A673 (cell line): ENCODE data around the gene CMTM5. TPM values are rescaled to one million over a fixed set of nuclear protein-coding genes. Genes with fewer than 3 reads are reported as not detected.

ENCODE experiments used
- BruUV-seq: library from RNA; stranded (reverse); fragments of 400-500 nt; replicated peaks from 2 replicates; lab custom pipeline; 2021; lab: Mats Ljungman, UMichigan
- CTCF ChIA-PET: fragments of 300-600 bp; sonication (Branson Sonifier 250); formaldehyde crosslinking; loops from one replicate; lab custom pipeline; 2022; ENCODE audit warnings: antibody characterized with exemption; lab: Charles Lee
- POLR2A ChIA-PET: fragments of 300-600 bp; sonication (Branson Sonifier 250); formaldehyde crosslinking; loops from one replicate; lab custom pipeline; 2022; ENCODE audit warnings: antibody characterized with exemption; ENCODE audit not compliant: low non-redundant PET; lab: Charles Lee
- DNase-seq: peaks from one replicate; pipeline ENCODE4 v3.0.0-alpha.2; 2015; ENCODE audit warnings: low spot score
- H3K27ac ChIP-seq: fragments of 200-600 bp; sonication (generic); 2 replicates; pipeline ENCODE4 v1.5.1; 2016; ENCODE audit warnings: mixed run types, low read depth, mild to moderate bottlenecking, mixed read lengths, antibody characterized with exemption, low read length; ENCODE audit not compliant: poor library complexity, severe bottlenecking
- H3K27me3 ChIP-seq: fragments of 200-600 bp; sonication (generic); replicated peaks from 2 replicates; pipeline ENCODE4 v1.6.1; 2017; ENCODE audit warnings: mixed run types, low read depth, mild to moderate bottlenecking, mixed read lengths, antibody characterized with exemption, low read length; ENCODE audit not compliant: insufficient read depth, poor library complexity
- H3K36me3 ChIP-seq: fragments of 200-600 bp; sonication (generic); 2 replicates; pipeline ENCODE4 v1.6.1; 2016; ENCODE audit warnings: mixed run types, mild to moderate bottlenecking, mixed read lengths, antibody characterized with exemption, low read length; ENCODE audit not compliant: insufficient read depth, poor library complexity, severe bottlenecking
- H3K4me1 ChIP-seq: fragments of 200-600 bp; sonication (generic); 2 replicates; pipeline ENCODE4 v1.6.1; 2017; ENCODE audit warnings: mixed run types, mild to moderate bottlenecking, mixed read lengths, antibody characterized with exemption, low read length; ENCODE audit not compliant: insufficient read depth, poor library complexity, severe bottlenecking
- H3K4me3 ChIP-seq: fragments of 200-600 bp; sonication (generic); 2 replicates; pipeline ENCODE4 v1.5.1; 2016; ENCODE audit warnings: low read depth, mixed run types, mild to moderate bottlenecking, mixed read lengths, low read length; ENCODE audit not compliant: poor library complexity, severe bottlenecking
- H3K9me3 ChIP-seq: fragments of 200-600 bp; sonication (generic); 2 replicates; pipeline ENCODE4 v1.6.1; 2016; ENCODE audit warnings: mixed run types, low read depth, mild to moderate bottlenecking, mixed read lengths, antibody characterized with exemption, low read length; ENCODE audit not compliant: poor library complexity, severe bottlenecking
- EZH2 ChIP-seq: fragments of 200-600 bp; sonication (generic); IDR thresholded peaks from 2 replicates; pipeline ENCODE4 v1.6.1; 2017; ENCODE audit warnings: borderline replicate concordance, low read depth, mild to moderate bottlenecking, mixed read lengths, antibody characterized with exemption, low read length; ENCODE audit not compliant: poor library complexity, severe bottlenecking
- intact Hi-C: fragments of 100-400 bp; cut with micrococcal nuclease; formaldehyde crosslinking; loops from one replicate; pipeline ENCODE4 v1.10.0; 2022; ENCODE audit not compliant: unreplicated experiment
- total RNA-seq: library from RNA; stranded (reverse); gene quantifications from 2 replicates; pipeline ENCODE4 v1.2.3, GENCODE V29; 2021
- TF ChIP-seq, protein P1 (sequence below): fragments of 300-800, 200-600 bp; sonication (generic); conservative IDR thresholded peaks from 2 replicates; pipeline ENCODE4 v1.5.1; 2017; ENCODE audit warnings: low read depth, mild to moderate bottlenecking, antibody characterized with exemption, low read length, moderate library complexity, mixed read lengths

CMTM5 gene
- total RNA-seq, 1 experiment from 2014 or later, result not detected

DNA sequence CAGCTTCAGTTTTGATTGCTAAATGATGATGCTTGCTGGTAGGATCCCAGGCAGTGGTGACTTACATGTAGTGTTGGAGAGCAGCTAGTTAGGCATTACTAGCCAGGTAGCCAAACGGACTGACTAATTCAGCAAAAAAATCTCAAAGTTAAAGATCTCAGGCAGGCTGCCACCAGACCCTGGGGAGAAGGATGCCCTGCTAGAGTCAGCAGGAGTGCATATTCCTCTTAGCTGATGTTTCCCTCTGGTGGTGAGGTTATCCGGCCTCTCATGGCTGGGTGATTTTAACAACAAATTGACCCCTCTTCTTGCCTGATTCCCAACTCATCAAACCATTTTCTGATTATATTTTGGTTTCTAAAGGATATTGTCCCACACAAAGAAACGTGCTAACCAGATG lies 14.6 kb upstream of the CMTM5 start:
- DNase-seq, result no peak
- TF ChIP-seq, protein P1, sequence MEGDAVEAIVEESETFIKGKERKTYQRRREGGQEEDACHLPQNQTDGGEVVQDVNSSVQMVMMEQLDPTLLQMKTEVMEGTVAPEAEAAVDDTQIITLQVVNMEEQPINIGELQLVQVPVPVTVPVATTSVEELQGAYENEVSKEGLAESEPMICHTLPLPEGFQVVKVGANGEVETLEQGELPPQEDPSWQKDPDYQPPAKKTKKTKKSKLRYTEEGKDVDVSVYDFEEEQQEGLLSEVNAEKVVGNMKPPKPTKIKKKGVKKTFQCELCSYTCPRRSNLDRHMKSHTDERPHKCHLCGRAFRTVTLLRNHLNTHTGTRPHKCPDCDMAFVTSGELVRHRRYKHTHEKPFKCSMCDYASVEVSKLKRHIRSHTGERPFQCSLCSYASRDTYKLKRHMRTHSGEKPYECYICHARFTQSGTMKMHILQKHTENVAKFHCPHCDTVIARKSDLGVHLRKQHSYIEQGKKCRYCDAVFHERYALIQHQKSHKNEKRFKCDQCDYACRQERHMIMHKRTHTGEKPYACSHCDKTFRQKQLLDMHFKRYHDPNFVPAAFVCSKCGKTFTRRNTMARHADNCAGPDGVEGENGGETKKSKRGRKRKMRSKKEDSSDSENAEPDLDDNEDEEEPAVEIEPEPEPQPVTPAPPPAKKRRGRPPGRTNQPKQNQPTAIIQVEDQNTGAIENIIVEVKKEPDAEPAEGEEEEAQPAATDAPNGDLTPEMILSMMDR, result peak; percentile 23; the same call in 1 of the 2 replicates
- TF ChIP-seq EZH2, result no peak
- H3K4me1 ChIP-seq, result peaks cover 22% of the 10 kb centered on the region
- peak overlapping the region; percentile 7 for H3K27ac ChIP-seq
- H3K27me3 ChIP-seq, result no peaks in the 10 kb centered on the region
- POLR2A ChIA-PET, result no interaction called here
- H3K9me3 ChIP-seq, result no peaks in the 10 kb centered on the region
- CTCF ChIA-PET, result interaction anchor here (0.6 kb wide), 1 partner anchor 40 kb away, joined by 5 read pairs; no protein-coding TSS in a partner anchor
- no TSS peak for BruUV-seq
- peaks cover 62% of the 10 kb centered on the region for H3K36me3 ChIP-seq
- intact Hi-C loops, result no loop called here
- no peak overlapping the region for H3K4me3 ChIP-seq

DNA sequence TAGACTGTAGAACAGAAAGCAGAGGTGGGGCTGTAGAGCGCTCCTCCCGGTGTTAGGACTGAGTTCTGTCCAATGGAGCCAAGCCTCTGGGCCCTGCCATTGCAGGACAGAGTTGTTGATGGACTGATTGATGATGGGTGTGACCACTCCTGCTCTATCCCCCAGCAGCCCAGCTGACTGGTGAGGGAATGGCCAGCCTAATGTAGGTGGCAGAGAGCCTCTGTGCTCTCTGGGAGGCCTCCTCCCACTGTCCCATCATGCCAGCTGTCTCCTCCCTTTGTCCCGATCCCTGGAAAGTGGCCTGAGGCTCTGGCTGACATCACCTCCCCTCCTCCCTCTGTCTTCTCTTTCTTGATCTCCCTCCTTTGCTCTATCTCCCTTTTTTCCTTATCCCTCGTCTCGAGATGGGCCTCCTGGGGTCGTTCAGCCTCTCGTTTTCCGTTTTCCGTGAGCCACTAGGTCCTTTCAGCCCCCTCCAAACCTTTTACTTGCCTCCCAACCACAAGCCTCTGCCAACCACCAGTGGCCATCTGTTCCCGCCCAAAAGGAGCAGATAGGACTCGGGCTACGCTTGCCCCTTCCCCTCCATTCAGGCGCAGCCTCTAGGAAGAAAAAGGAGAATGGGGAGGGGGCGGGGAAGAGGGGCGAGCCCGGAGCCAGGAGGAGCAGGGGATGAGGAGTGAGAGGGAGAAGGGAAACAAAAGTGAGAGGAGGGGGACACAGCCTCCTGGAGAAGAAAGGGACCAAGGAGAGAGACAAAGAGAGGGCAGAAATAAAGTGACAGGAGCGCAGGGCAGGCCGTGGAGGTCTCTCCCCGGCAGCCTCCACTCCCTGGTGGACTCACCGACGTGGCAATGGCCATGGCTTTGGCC lies 12.4 kb upstream of the CMTM5 start:
- H3K9me3 ChIP-seq, result no peaks in the 10 kb centered on the region
- intact Hi-C loops, result loop anchor here (5.0 kb wide), 1 partner anchor 42 kb away; the partner anchor contains the start of gene PABPN1
- H3K27ac ChIP-seq, result peak overlapping the region; percentile 98
- TSS peak; percentile 43 for BruUV-seq
- DNase-seq, result peak; percentile 35
- H3K36me3 ChIP-seq, result peaks cover 40% of the 10 kb centered on the region
- ChIA-PET CTCF (no interaction called here), POLR2A (no interaction called here)
- H3K4me1 ChIP-seq, result peaks cover 24% of the 10 kb centered on the region
- TF ChIP-seq EZH2, result no peak
- TF ChIP-seq, protein P1, result no peak
- H3K4me3 ChIP-seq, result peak overlapping the region; percentile 95
- no peaks in the 10 kb centered on the region for H3K27me3 ChIP-seq

DNA sequence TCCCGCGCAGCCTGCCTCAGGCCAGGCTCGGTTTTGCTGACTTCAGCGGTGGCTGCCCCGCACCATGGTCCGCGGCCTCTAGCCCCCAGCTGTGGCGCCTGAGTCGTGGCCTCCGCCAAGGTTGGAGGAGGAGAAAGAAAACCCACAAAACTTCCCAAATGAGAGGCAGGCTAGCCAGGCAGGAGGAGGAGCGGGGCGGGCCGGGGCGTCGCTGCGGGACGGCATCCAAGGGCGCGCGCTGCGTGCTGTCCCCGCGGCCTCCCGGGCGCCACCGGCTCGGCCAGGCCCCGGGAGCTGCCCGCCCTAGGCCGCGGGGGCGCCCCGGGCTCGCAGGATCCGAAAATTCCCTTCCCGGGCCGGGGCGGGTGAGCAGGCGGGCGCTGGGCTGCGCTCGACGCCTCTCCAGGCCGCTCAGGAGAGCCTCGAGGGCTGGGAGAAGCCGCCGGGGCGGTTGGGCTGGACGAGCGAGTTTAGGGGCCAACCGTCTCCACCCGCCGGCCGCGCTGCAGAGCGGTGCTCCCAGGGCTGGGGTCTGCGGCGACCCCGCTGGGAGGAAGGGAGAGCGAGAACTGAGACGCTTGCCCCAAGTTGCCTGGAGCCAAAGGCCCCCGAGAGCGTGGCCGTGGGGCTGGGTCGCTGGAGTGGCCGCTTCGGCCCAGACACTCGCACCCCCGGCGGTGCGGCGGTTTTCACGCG lies 11.7 kb upstream of the CMTM5 start, which contains the start of gene EFS:
Gene EFS (minus strand): TSS at position 137 of the 696 bp plus-strand sequence. CDS start 147 bp downstream, outside the sequence.
- peaks cover 24% of the 10 kb centered on the region for H3K4me1 ChIP-seq
- BruUV-seq, result no TSS peak
- no peaks in the 10 kb centered on the region for H3K27me3 ChIP-seq
- H3K4me3 ChIP-seq, result peak within 1 kb of the TSS; percentile 95
- ChIA-PET CTCF (no interaction called here), POLR2A (no interaction called here)
- peak within 1 kb of the TSS; percentile 98 for H3K27ac ChIP-seq
- H3K36me3 ChIP-seq, result peaks cover 32% of the 10 kb centered on the region
- DNase-seq, result peak; percentile 17
- no peak for TF ChIP-seq EZH2
- TF ChIP-seq, protein P1, result no peak
- intact Hi-C loops, result loop anchor here (5.0 kb wide), 1 partner anchor 43 kb away; the partner anchor contains the start of gene PABPN1
- no peaks in the 10 kb centered on the region for H3K9me3 ChIP-seq
